DND-41 (cell line): ENCODE data around the gene FGF12.

Experiments used
- EZH2 ChIP-seq: IDR thresholded peaks from 3 replicates; pipeline ENCODE4 v1.6.1; 2012; ENCODE audit warnings: borderline replicate concordance, low read depth, mild to moderate bottlenecking, moderate library complexity, low read length, inconsistent platforms; ENCODE audit not compliant: severe bottlenecking
- TF ChIP-seq, protein P1 (sequence below): IDR thresholded peaks from 2 replicates; pipeline ENCODE4 v1.5.1; 2012; ENCODE audit warnings: borderline replicate concordance, low read length, moderate library complexity, mild to moderate bottlenecking; ENCODE audit not compliant: poor library complexity, severe bottlenecking; ENCODE audit errors: extremely low read depth

DNA sequence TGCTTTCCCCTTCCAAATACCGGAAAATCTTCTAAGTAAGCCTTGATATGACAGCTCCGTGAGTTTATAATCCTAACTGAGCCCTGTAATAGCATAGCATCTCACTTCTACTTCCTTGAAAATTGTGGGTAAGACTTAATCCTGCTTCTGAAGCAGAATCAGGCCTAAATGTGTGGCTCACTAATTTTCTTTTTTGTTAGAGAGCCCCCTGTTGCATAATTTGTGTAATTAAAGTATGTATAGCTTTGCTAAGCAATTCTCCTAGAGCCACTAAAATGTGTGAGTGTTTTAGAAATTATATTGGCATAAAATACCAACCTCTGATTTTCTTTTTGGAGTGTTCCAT lies 304.4 kb downstream of the FGF12 start:
- TF ChIP-seq, protein P1, sequence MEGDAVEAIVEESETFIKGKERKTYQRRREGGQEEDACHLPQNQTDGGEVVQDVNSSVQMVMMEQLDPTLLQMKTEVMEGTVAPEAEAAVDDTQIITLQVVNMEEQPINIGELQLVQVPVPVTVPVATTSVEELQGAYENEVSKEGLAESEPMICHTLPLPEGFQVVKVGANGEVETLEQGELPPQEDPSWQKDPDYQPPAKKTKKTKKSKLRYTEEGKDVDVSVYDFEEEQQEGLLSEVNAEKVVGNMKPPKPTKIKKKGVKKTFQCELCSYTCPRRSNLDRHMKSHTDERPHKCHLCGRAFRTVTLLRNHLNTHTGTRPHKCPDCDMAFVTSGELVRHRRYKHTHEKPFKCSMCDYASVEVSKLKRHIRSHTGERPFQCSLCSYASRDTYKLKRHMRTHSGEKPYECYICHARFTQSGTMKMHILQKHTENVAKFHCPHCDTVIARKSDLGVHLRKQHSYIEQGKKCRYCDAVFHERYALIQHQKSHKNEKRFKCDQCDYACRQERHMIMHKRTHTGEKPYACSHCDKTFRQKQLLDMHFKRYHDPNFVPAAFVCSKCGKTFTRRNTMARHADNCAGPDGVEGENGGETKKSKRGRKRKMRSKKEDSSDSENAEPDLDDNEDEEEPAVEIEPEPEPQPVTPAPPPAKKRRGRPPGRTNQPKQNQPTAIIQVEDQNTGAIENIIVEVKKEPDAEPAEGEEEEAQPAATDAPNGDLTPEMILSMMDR = peak; percentile 8
- no peak for TF ChIP-seq EZH2
